GM19397 (cell line): ENCODE results near the gene TESK2.
"Not testable (repeated sequence)": the region's sequence is repeated elsewhere in the genome, so short reads cannot be mapped to it uniquely, and the experiment has no call there.

ENCODE experiments used
- ATAC-seq: cut with Tn5 transposase; IDR thresholded peaks from one replicate; pipeline ENCODE4 v1.9.1; 2021; ENCODE audit warnings: mild to moderate bottlenecking, moderate library complexity; ENCODE audit not compliant: unreplicated experiment

TESK2 gene

GRCh38 chr1:45510036-45510971 is 19.3 kb upstream of the TESK2 start:
- ATAC-seq: no peak

- no peak for ATAC-seq
Observed at GRCh38 chr1:45508295-45509151, 17.6 kb upstream of the TESK2 start.

GRCh38 chr1:45507893-45508292 is 16.9 kb upstream of the TESK2 start:
- ATAC-seq: no peak

GRCh38 chr1:45507195-45507594 is 16.2 kb upstream of the TESK2 start:
- no peak for ATAC-seq

DNA sequence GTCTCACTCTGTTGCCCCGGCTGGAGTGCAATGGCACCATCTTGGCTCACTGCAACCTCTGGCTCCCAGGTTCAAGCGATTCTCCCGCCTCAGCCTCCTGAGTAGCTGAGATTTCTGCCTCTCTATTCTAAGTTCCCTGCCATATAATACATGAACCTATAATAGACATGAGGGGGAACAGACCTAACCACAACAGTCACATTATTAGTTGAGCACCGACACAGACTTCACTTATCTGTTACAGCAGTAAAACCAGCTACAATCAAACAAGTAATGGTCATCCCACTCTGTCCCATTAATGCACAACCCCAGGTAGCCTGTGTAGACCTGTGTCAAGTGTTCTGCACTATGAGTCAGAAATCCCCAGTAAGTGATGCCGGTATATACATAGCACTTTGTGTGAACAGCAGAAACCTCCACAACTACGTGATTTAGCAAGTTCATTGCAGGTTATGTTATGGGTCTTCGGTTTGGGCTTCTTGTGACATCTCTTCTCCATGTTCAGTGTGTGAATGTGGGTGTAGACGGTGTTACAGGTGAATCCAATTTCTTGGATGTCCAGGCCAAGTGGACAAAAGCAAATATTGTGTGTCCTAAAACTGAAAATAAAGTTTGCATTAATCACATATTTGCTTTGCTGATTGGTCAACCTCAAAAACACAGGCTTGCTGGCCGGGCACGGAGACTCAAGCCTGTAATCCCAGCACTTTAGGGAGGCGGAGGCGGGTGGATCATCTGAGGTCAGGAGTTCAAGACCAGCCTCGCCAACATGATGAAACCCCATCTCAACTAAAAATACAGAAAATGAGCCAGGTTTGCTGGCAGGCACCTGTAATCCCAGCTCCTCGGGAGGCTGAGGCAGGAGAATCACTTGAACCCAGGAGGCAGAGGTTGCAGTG is 12.7 kb upstream of the TESK2 start:
- no peak for ATAC-seq

GRCh38 chr1:45501505-45501859 is 10.5 kb upstream of the TESK2 start:
- no peak for ATAC-seq

GRCh38 chr1:45499415-45499769 is 8.4 kb upstream of the TESK2 start:
- no peak for ATAC-seq

GRCh38 chr1:45498279-45498678 is 7.3 kb upstream of the TESK2 start:
- no peak for ATAC-seq

GRCh38 chr1:45493116-45493697 is 2.2 kb upstream of the TESK2 start:
- no peak for ATAC-seq

- ATAC-seq: no peak
Observed at GRCh38 chr1:45492691-45493090, 1.7 kb upstream of the TESK2 start.

GRCh38 chr1:45491487-45492260 is 711 bp upstream of the TESK2 start:
- no peak for ATAC-seq

DNA sequence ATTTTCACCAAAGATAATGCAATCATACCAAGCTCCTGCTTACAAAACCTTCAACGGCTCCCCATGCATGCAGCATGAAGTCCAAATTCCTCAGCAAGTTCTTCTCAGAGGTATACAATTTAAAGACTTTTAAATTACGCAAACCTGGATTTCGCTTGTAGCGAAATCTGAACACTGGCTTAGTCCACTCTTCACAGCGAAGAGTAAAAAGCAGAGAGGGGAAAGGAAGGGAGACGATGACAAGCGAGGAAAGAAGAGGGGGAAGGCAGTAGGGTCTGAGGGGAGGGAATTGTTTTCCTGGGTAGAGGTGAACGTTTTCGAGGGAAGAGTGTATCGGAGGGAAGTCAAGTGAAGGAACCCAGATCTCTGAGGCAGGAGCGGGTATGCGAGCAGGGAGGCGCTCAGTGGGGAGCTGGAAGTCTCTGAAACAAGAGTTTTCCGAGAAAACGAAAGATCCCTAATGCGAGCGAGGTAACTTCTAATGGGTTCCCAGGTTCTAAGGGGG is 790 bp downstream of the TESK2 start:
- no peak for ATAC-seq

GRCh38 chr1:45489379-45489778 is 1.6 kb downstream of the TESK2 start:
- ATAC-seq: not testable (repeated sequence)

DNA sequence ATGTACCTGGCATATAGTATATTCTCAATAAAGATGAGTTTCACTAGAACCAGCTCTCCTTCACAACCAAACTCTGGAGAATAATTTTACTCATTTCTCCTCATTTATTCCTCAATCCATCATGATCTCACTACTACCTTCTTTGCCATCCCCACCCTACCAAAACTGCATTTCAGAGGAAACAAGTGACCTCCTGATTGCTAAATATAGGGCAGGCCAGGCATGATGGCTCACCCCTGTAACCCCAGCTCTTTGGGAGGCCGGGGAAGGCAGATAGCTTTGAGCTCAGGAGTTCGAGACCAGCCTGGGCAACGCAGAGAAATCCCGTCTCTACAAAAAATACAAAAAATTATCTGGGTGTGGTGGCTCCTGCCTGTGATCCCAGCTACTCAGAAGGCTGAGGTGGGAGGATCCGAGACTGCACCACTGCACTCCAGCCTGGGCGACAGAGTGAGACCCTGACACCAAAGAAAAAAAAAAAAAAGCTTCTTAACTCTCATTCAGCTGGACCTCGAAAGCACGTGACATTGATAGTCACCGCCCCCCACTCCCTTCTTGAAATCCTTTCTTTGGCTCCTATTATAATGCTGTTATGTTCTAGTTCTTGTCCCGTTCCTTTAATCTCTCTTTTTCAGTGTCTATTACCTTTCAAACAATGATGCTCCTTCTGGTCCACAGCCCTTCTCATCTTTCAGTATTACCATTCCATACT is 2.1 kb downstream of the TESK2 start:
- ATAC-seq: no peak

- ATAC-seq: no peak
Observed at GRCh38 chr1:45485949-45486348, 5.0 kb downstream of the TESK2 start.

DNA sequence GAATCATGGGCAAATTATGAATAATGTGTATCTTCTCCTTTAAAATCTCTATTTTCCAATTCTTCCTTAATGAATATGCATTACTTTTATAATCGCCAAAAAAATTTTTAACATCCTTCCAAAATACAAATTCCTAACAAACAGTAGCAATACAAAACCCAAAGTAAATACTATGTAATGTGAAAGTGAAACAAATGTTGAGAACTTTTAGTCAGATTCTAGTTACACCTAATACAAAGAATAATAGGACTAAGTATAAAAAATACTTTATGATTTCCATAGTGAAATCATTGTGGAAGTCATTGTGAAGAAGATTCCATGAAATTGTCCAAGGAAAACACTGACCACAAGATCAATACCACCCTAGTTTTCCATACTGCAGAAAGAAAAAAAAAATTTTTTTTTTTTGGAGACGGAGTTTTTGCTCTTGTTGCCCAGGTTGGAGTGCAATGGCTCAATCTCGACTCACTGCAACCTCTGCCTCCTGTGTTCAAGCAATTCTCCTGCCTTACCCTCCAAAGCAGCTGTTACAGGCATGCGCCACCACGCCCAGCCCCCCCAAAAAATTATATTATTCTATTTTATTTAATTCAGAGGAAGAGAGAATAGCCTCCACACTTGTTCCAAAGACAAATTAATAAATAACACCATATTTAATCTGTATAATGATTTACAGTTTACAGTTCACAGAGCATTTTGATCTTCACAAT is 11.8 kb downstream of the TESK2 start:
- no peak for ATAC-seq

DNA sequence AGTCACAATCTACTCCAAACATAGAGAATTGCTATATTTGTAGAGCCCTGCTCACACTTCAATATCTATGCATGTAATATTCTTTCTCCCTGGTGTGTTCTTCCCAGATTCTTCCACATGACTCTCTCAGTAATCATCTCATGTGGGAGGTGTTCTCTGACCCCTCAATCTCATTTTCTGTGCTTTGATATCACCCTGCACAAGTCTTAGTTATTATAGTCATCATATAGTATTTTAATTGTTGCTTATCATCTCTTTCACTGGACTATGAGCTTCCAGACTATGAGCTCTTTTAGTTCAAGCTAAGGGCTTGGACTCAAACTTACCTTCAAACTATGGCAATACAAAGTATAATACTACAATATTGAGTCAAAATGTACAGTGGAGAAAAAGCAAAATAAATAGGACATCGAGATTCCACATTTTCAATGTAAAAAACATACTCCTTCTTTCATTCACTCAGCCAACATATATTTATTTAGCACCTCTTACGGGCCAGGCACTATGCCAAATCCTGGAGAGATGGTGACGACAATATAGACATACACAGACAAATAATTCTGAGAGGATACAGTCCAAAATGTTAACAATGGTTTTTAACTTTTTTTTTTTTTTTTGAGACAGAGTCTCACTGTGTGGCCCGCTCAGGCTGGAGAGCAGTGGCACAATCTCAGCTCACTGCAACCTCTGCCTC is 12.7 kb downstream of the TESK2 start:
- ATAC-seq: no peak

GRCh38 chr1:45477646-45478045 is 13.3 kb downstream of the TESK2 start:
- no peak for ATAC-seq
